ENCODE data around the gene SPEF2. TPM values are rescaled to one million over a fixed set of nuclear protein-coding genes. Genes with fewer than 3 reads are reported as not detected.
A peak's percentile ranks its signal among the peaks of the same experiment; 100 is the strongest.

Gene SPEF2
- total RNA-seq, 2 donors from 2014 or later: 3.0 to 5.0 TPM

DNA sequence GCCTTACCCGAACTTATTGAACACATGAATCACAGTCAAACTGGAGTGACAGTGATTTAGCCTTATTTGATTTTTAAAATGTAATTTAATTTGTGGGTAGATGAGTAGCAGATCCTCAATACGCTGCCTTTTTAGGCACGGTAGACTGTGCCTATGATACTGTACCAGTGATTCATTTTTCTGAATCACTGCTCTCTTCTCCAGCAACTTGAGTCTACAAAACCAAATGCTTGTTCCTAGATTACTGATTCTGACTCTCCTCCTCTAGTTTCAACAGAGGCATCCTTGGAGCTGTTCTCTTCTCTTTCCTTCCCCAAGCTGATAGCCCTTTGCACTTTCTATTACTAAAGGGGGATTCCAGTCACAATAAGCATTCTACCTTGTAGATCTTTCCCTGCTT is 144.7 kb downstream of the SPEF2 start:
- no peak for ATAC-seq
- intact Hi-C loops (cut with DNase I, micrococcal nuclease): no loop called here

DNA sequence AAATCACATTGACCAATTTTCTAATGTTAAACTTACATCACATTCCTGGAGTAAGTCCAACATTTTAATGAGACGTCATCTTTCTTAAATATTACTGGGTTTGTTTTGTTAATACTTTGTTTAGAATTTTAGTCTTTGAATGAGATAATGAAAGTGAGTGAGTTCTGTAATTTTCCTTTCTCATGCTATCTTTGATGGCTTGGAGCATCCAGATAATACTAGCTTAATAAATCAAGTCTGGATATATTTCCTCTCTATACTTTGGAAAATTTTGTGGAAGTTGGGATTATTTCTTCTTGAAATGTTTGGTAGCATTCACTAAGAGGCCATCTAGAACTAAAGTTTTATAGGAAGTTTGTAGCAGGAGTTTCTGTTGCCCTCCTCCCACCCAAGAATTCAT is 148.3 kb downstream of the SPEF2 start:
- intact Hi-C loops (cut with DNase I, micrococcal nuclease): no loop called here
- no peak for ATAC-seq
- no peak for DNase-seq

More for the DNA sequence above, 144.7 kb downstream of the SPEF2 start:
- no peak for DNase-seq

DNA sequence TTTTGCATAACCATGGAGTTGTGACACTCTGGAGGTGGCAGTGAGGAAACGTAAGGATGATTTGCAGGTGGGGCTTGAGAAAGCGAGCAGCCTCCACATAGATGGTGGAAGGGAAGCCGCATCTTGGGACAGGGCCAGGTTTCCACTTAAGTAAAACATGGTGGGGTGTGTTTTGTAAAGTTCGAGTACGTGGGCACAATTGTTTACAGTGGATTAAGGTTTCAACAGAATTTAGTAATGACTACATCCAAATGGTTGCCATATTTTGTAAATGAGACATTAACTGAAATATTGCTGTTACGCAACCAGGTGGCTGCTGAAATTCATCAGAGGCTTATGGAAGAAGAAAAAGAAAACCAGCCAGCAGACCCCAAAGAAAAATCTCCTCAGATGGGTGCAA is 153.6 kb downstream of the SPEF2 start:
- intact Hi-C loops (cut with DNase I, micrococcal nuclease): no loop called here
- ATAC-seq (no peak), DNase-seq (no peak)

DNA sequence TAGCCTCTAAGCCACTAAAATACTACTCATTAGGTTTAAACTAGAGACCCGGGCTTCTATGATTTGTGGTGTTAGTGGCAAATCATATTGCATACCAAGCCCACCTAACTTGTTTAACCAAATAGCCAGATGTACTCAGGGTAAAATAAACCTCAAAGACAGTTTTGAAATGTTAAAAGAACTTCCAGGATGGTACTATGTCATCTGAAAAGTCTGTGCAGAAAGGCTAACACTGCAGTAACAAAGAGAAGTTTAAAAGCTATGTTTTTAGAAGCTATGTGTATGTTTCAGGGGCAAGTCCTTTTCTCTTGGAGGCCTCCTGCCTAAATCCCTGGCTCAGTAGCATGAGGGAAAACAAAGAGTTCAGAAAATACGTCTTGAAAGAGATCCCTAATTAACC is 154.2 kb downstream of the SPEF2 start:
- no peak for ATAC-seq
- DNase-seq: no peak
- intact Hi-C loops (cut with DNase I, micrococcal nuclease): no loop called here

GRCh38 chr5:35773967-35774366 is 156.3 kb downstream of the SPEF2 start:
- intact Hi-C loops (cut with DNase I, micrococcal nuclease): no loop called here
- ATAC-seq (no peak), DNase-seq (no peak)

GRCh38 chr5:35776757-35777156 is 159.1 kb downstream of the SPEF2 start:
- DNase-seq: no peak
- no peak for ATAC-seq
- intact Hi-C loops (cut with DNase I, micrococcal nuclease): loop anchor here in 1 of 2 donors (5.0 kb wide), 1 partner anchor 146 kb away; no protein-coding TSS in a partner anchor

- intact Hi-C loops (cut with DNase I, micrococcal nuclease): loop anchor here in 1 of 2 donors (5.0 kb wide), 1 partner anchor 145 kb away; no protein-coding TSS in a partner anchor
- ATAC-seq (peak; percentile 54), DNase-seq (peak; percentile 49 to 87)
These were observed 159.9 kb downstream of the SPEF2 start for GRCh38 chr5:35777358-35778087.

GRCh38 chr5:35778259-35778769 is 160.7 kb downstream of the SPEF2 start:
- intact Hi-C loops (cut with DNase I, micrococcal nuclease): loop anchor here in 1 of 2 donors (5.0 kb wide), 1 partner anchor 144 kb away; no protein-coding TSS in a partner anchor

GRCh38 chr5:35780236-35780635 is 162.6 kb downstream of the SPEF2 start:
- no peak for DNase-seq
- ATAC-seq: no peak
- intact Hi-C loops (cut with DNase I, micrococcal nuclease): no loop called here

More at GRCh38 chr5:35778259-35778769, 160.7 kb downstream of the SPEF2 start:
- no peak for ATAC-seq
- DNase-seq: no peak

- ATAC-seq (no peak), DNase-seq (no peak)
- intact Hi-C loops (cut with DNase I, micrococcal nuclease): no loop called here
These were observed 163.6 kb downstream of the SPEF2 start for GRCh38 chr5:35781181-35781790.

- ATAC-seq (no peak), DNase-seq (no peak)
- intact Hi-C loops (cut with DNase I, micrococcal nuclease): no loop called here
These were observed 165.9 kb downstream of the SPEF2 start for GRCh38 chr5:35783551-35783950.

DNA sequence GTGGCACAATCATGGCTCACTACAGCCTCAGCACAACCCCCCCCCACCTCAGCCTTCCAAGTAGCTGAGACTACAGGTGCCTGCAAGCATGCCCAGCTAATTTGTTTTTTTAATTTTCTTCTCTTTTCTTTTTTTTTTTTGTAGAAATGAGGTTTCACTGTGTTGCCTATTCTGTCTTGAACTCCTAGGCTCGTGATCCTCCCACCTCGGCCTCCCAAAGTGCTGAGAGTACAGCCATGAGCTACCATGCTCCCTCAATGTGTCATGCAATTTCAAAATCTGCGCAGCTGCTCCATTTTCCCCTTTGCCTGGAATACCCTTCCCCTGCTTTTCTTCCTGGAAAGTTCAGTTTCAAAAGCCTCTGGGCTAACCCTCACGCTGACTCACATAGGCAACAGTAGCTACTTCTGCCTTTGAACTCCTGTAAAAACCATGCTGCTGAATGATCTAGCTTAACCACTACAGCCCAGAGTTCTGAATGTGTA is 168.0 kb downstream of the SPEF2 start:
- ATAC-seq: no peak
- no peak for DNase-seq
- intact Hi-C loops (cut with DNase I, micrococcal nuclease): no loop called here

GRCh38 chr5:35788724-35789123 is 171.1 kb downstream of the SPEF2 start:
- intact Hi-C loops (cut with DNase I, micrococcal nuclease): no loop called here
- no peak for DNase-seq
- ATAC-seq: no peak

DNA sequence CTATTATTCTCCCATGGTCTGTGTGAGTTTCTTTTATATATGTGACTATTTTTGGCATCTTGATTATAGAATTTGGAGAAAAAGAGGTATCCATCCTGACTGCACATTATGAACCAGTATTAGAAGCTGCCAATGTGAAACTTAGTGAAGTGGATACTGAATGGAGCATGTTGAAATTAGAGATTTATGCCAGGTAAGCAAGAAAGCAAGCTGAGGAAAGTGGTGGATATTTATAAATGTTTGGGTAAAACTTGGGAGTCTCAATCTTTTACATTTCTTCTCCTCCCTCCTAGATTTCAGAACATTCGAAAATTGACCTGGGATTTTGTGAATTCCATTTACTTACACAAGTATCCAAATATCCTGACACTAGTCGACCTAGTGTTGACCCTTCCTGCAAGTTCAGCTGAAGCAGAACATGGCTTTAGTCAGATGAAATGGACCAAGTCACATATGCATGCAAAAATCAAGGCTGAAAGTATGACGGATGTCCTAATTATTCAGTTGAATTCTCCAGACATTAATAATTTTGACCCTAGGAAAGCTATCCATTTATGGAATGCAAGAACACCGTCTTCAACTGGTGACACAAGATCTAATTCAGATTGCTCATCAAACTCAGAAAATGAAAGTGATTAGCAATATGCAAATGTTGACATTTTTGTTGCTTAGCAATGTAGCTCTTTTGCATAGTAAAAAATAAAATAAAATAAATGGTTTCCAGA is 172.2 kb downstream of the SPEF2 start:
- intact Hi-C loops (cut with DNase I, micrococcal nuclease): no loop called here
- ATAC-seq: no peak
- DNase-seq: no peak

- no peak for ATAC-seq
- intact Hi-C loops (cut with DNase I, micrococcal nuclease): no loop called here
- no peak for DNase-seq
These were observed 172.8 kb downstream of the SPEF2 start for GRCh38 chr5:35790457-35790822.

DNA sequence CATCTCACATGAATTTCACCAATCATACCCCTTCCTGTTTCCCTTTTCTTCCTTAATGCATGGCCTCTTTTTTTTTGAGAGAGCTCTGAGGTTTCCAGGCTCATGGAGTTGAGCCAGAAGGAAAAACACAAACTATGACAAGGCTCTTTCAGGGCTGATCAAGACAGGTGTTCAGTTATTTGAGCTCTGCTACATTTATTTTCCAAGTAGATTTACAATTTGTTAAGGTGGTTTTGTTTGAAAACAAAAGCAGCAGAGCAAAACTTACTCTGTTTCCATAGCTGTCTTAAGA is 176.6 kb downstream of the SPEF2 start:
- intact Hi-C loops (cut with DNase I, micrococcal nuclease): no loop called here
- DNase-seq: no peak

DNA sequence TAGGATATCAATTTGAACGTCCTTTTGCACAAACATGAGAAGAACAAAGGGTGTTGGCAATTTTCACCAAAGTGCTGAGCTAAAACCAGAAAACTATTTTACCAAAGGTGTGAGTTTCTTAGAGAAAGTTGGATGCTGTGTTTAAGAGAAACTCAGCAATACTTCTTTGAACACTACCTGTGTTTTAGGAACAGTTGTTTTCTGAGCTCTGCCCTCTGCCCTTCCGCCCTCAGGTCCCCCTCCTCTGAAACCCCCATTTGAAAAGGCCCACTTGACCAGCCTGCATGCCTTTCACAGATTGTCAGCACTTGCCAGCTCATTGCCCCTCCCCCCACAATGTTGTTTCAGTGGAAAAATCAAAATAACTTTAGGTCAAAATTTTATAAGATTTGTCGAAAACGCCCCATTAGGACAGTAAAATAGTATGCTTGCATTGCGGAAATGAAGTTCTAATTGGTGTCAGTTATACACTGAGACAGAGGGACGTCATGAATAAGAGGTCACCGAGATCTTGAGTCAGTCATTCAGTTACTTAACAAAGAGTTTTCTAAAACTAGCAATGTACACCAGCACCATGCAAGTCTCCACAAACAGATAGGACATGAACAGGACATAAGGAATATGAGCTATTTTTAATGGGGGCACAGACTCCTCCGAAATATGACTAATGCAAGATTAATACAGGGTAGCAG is 177.2 kb downstream of the SPEF2 start:
- DNase-seq (no peak), ATAC-seq (no peak)
- intact Hi-C loops (cut with DNase I, micrococcal nuclease): no loop called here

More for the DNA sequence above, 176.6 kb downstream of the SPEF2 start:
- no peak for ATAC-seq

DNA sequence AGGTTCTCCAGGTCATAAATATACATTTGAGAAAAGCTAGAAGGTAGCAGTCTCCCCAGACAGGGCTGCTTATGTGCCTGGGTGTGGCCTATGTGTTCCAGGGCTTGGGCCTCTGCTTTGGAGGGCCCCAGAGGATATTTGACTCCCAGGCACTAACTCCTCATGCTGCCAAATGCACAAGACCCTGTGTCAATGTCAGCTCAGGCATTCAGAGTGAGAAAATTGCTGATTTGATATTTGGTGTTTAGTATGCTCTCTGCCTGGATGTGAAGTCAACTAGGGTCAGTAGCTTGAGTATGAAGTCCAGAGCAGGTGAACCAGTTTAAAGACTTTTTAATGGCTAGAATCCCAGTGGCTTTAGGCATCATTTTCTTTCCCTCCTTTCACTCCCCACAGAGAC is 181.5 kb downstream of the SPEF2 start:
- ATAC-seq: no peak
- intact Hi-C loops (cut with DNase I, micrococcal nuclease): no loop called here

GRCh38 chr5:35799753-35800152 is 182.1 kb downstream of the SPEF2 start:
- intact Hi-C loops (cut with DNase I, micrococcal nuclease): no loop called here
- ATAC-seq (no peak), DNase-seq (no peak)

More for the DNA sequence above, 181.5 kb downstream of the SPEF2 start:
- no peak for DNase-seq
